ENCODE measurements around the gene MYCN.
"Not testable (repeated sequence)": the region's sequence is repeated elsewhere in the genome, so short reads cannot be mapped to it uniquely, and the experiment has no call there.

MYCN gene

GRCh38 chr2:15963109-15963976 is 23.0 kb downstream of the MYCN start:
- DNase-seq: not testable (repeated sequence)

GRCh38 chr2:15963977-15964670 is 23.8 kb downstream of the MYCN start:
- no peak for DNase-seq

GRCh38 chr2:15964936-15965563 is 24.7 kb downstream of the MYCN start:
- no peak for DNase-seq

GRCh38 chr2:15965564-15966019 is 25.2 kb downstream of the MYCN start:
- DNase-seq: no peak

- DNase-seq: no peak
Observed at GRCh38 chr2:15967415-15968279, 27.3 kb downstream of the MYCN start.

- no peak for DNase-seq
Observed at GRCh38 chr2:15968280-15969178, 28.2 kb downstream of the MYCN start.

GRCh38 chr2:15969214-15969613 is 28.9 kb downstream of the MYCN start:
- DNase-seq: no peak

GRCh38 chr2:15970701-15971100 is 30.4 kb downstream of the MYCN start:
- DNase-seq: no peak

- DNase-seq: no peak
Observed at GRCh38 chr2:15971351-15971750, 31.0 kb downstream of the MYCN start.

- no peak for DNase-seq
Observed at GRCh38 chr2:15971831-15972522, 31.6 kb downstream of the MYCN start.

GRCh38 chr2:15973481-15974401 is 33.4 kb downstream of the MYCN start:
- no peak for DNase-seq

GRCh38 chr2:15974565-15975260 is 34.4 kb downstream of the MYCN start:
- DNase-seq: no peak

- no peak for DNase-seq
Observed at GRCh38 chr2:15975261-15975600, 34.9 kb downstream of the MYCN start.

- DNase-seq: no peak
Observed at GRCh38 chr2:15975676-15976075, 35.3 kb downstream of the MYCN start.

GRCh38 chr2:15976354-15976753 is 36.0 kb downstream of the MYCN start:
- DNase-seq: no peak

- DNase-seq: no peak
Observed at GRCh38 chr2:15979051-15979758, 38.9 kb downstream of the MYCN start.

- no peak for DNase-seq
Observed at GRCh38 chr2:15979759-15980604, 39.6 kb downstream of the MYCN start.
